HepG2 (cell line): ENCODE results near the gene CC2D1B. TPM values are rescaled to one million over a fixed set of nuclear protein-coding genes. Genes with fewer than 3 reads are reported as not detected.

ENCODE experiments used
- FOSL1 ChIP-seq: sonication (generic); formaldehyde crosslinking; IDR thresholded peaks from 2 replicates; pipeline ENCODE4 v1.9.0; 2021; ENCODE audit warnings: missing genetic modification reagents, borderline replicate concordance
- HNF4A ChIP-seq: sonication (generic); formaldehyde crosslinking; IDR thresholded peaks from 2 replicates; pipeline ENCODE4 v1.4.0; 2020; ENCODE audit warnings: missing genetic modification reagents
- IRX3 ChIP-seq: sonication (generic); formaldehyde crosslinking; IDR thresholded peaks from 2 replicates; pipeline ENCODE4 v1.8.1; 2023; ENCODE audit warnings: mild to moderate bottlenecking, low read depth, missing genetic modification reagents, borderline replicate concordance
- KDM2A ChIP-seq: sonication (generic); formaldehyde crosslinking; IDR thresholded peaks from 2 replicates; pipeline ENCODE4 v1.4.0; 2020; ENCODE audit warnings: low read depth, missing genetic modification reagents, borderline replicate concordance
- PRDM15 ChIP-seq: sonication (generic); formaldehyde crosslinking; IDR thresholded peaks from 2 replicates; pipeline ENCODE4 v1.4.0; 2020; ENCODE audit warnings: missing genetic modification reagents
- RFXANK ChIP-seq: IDR thresholded peaks from 2 replicates; pipeline ENCODE4 v1.6.1; 2016
- SALL1 ChIP-seq: sonication (generic); formaldehyde crosslinking; IDR thresholded peaks from 2 replicates; pipeline ENCODE4 v1.8.0; 2022; ENCODE audit warnings: mild to moderate bottlenecking, missing genetic modification reagents
- ZBTB14 ChIP-seq: sonication (generic); formaldehyde crosslinking; IDR thresholded peaks from 2 replicates; pipeline ENCODE4 v1.4.0; 2020; ENCODE audit warnings: missing genetic modification reagents
- ZNF101 ChIP-seq: sonication (generic); formaldehyde crosslinking; IDR thresholded peaks from 2 replicates; pipeline ENCODE4 v1.4.0; 2020; ENCODE audit warnings: mild to moderate bottlenecking, low read depth, missing genetic modification reagents, borderline replicate concordance
- ZNF713 ChIP-seq: sonication (generic); formaldehyde crosslinking; IDR thresholded peaks from 2 replicates; pipeline ENCODE4 v1.4.0; 2020; ENCODE audit warnings: mild to moderate bottlenecking, missing genetic modification reagents
- ZNF816 ChIP-seq: sonication (generic); formaldehyde crosslinking; IDR thresholded peaks from 2 replicates; pipeline ENCODE4 v1.8.0; 2022; ENCODE audit warnings: missing genetic modification reagents, mild to moderate bottlenecking, borderline replicate concordance
- ZSCAN25 ChIP-seq: sonication (generic); formaldehyde crosslinking; IDR thresholded peaks from 2 replicates; pipeline ENCODE4 v1.8.0; 2022; ENCODE audit warnings: mild to moderate bottlenecking, missing genetic modification reagents
- polyA plus RNA-seq, 8 experiments: library from polyadenylated mRNA; depleted of rRNA in 3 of 8; stranded (reverse) in 7 of 8; unstranded in 1 of 8; fragments of >200 nt; fragmentation: Illumina TruSeq in 4 of 8; extraction: Trizol in 4 of 8; gene quantifications; 2 replicates each; pipeline versions ENCODE4 v1.2.1 to v1.2.3, GENCODE V29; 2011 to 2016; ENCODE audit warnings: low read depth in 4 of 8, missing spikeins in 1 of 8, mixed read lengths in 1 of 8; ENCODE audit not compliant: insufficient read depth in 1 of 8
- total RNA-seq, 5 experiments: library from RNA; depleted of rRNA; stranded (reverse); fragments of >200 nt; fragmentation: Illumina TruSeq; extraction: Trizol; gene quantifications; 2 replicates each; pipeline ENCODE4 v1.2.3, GENCODE V29; 2016; ENCODE audit warnings: low read depth in 1 of 5
- TF ChIP-seq, protein P1 (sequence below): sonication (generic); formaldehyde crosslinking; IDR thresholded peaks from 2 replicates; pipeline ENCODE4 v1.5.0; 2020; ENCODE audit warnings: missing genetic modification reagents
- TF ChIP-seq, protein P2 (sequence below): sonication (generic); formaldehyde crosslinking; IDR thresholded peaks from 2 replicates; pipeline ENCODE4 v1.4.0; 2020; ENCODE audit warnings: missing genetic modification reagents, borderline replicate concordance

Gene CC2D1B
- total and polyA plus RNA-seq, 2 of the 13 experiments (the other 11 are each of a cell fraction or from before 2014, with no cell fraction given), result 7.2 to 19.2 TPM

DNA sequence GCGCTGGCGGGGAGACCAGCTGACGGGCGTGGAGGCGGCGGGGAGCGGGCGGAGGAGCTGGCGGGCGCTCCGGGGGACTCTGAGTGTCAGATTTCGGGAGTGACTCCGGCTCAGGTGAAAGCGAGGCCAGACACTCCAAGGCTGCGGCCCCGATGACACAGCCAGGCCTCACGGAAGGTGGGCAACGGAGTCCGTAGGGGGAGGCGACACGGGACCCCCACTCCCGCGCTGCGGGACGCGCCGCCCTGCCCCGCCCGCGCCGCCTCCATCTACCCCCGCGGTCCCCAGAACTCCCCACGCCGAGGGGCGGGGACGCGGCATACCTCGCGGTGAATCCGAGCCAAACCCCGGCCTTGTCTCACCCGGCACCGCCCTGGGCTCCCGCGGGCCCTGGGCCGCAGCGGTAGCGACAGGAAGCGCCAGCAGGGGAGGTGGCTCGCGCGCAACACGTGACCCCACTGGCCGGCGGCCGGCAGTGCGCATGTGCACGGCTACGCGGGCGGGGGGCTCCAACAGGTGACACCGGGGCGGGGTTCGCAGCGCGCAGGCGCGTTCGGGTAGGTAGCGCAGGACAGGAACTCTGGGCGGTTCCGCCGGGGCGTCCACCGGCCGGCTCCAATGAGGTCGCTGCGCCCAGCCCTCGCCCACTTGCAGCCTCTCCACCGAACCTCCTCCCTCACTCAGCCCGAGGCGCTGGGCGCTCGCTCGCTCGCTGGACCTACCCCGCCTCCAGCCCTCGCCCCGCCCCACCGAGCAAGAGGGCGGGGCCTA is at the start of gene CC2D1B (continued):
- TF ChIP-seq, protein P1, sequence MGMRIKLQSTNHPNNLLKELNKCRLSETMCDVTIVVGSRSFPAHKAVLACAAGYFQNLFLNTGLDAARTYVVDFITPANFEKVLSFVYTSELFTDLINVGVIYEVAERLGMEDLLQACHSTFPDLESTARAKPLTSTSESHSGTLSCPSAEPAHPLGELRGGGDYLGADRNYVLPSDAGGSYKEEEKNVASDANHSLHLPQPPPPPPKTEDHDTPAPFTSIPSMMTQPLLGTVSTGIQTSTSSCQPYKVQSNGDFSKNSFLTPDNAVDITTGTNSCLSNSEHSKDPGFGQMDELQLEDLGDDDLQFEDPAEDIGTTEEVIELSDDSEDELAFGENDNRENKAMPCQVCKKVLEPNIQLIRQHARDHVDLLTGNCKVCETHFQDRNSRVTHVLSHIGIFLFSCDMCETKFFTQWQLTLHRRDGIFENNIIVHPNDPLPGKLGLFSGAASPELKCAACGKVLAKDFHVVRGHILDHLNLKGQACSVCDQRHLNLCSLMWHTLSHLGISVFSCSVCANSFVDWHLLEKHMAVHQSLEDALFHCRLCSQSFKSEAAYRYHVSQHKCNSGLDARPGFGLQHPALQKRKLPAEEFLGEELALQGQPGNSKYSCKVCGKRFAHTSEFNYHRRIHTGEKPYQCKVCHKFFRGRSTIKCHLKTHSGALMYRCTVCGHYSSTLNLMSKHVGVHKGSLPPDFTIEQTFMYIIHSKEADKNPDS (CRISPR knock-in tag), result no peak
- 0 out of 2 replicates have a peak, but pooled peaks have one; percentile 33 for TF ChIP-seq PRDM15 (CRISPR knock-in tag)
- peak; percentile 28 for TF ChIP-seq ZSCAN25 (CRISPR knock-in tag)
- no peak for TF ChIP-seq RFXANK (CRISPR knock-in tag)
- TF ChIP-seq HNF4A (CRISPR knock-in tag), result no peak; the same call in 1 of the 2 replicates
- TF ChIP-seq ZNF101 (CRISPR knock-in tag), result no peak
- peak; percentile 46; the same call in 1 of the 2 replicates for TF ChIP-seq ZBTB14
- TF ChIP-seq, protein P2, sequence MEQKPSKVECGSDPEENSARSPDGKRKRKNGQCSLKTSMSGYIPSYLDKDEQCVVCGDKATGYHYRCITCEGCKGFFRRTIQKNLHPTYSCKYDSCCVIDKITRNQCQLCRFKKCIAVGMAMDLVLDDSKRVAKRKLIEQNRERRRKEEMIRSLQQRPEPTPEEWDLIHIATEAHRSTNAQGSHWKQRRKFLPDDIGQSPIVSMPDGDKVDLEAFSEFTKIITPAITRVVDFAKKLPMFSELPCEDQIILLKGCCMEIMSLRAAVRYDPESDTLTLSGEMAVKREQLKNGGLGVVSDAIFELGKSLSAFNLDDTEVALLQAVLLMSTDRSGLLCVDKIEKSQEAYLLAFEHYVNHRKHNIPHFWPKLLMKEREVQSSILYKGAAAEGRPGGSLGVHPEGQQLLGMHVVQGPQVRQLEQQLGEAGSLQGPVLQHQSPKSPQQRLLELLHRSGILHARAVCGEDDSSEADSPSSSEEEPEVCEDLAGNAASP (CRISPR knock-in tag), result peak; percentile 31
- TF ChIP-seq ZNF816, result peak; percentile 76; the same call in 1 of the 2 replicates
- no peak; the same call in 1 of the 2 replicates for TF ChIP-seq IRX3 (CRISPR knock-in tag)
- TF ChIP-seq FOSL1 (CRISPR knock-in tag), result peak; percentile 32; the same call in 1 of the 2 replicates
- TF ChIP-seq ZNF713 (CRISPR knock-in tag), result 0 out of 2 replicates have a peak, but pooled peaks have one; percentile 87
- peak; percentile 86; the same call in 1 of the 2 replicates for TF ChIP-seq SALL1
- peak; percentile 86 for TF ChIP-seq KDM2A (CRISPR knock-in tag)
